ENCODE measurements around the gene SRSF6. TPM values are rescaled to one million over a fixed set of nuclear protein-coding genes. Genes with fewer than 3 reads are reported as not detected.
"Not testable (repeated sequence)": the region's sequence is repeated elsewhere in the genome, so short reads cannot be mapped to it uniquely, and the experiment has no call there.

Gene SRSF6
- total RNA-seq, 1 donor from 2014 or later, result 68.1 TPM

DNA sequence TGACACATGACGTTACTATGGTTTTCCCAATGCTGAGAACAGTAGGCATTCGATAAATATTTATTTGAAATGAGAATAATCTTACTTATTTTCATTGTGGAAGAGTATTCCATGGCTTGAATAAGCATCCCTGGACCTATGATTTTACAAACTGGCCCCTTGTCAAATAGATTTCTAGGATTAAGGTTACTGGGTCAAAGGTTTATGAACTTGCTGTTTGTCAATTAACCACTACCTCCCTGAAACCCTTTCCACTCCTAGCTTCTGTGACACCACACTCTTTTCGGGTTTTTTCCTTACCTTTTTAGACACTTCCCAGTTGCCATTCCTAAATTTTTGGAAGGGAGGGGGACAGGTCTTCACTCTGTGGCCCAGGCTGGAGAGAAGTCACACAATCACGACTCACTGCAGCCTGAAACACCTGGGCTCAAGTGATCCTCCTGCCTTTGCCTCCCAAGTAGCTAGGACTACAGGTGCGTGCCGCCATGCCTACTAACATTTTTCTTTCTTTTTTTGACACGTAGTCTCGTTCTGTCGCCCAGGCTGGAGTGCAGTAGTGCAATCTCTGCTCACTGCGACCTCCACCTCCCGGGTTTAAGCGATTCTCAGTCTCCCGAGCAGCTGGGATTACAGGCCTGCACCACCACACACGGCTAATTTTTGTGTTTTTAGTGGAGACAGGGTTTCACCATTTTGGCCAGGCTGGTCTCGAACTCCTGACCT, 5.1 kb upstream of the SRSF6 start:
- H3K27me3 ChIP-seq (ENCODE audit: control insufficient read depth, insufficient read depth, low read length), result peaks cover 3% of the 10 kb centered on the region
- TF ChIP-seq, protein P1, sequence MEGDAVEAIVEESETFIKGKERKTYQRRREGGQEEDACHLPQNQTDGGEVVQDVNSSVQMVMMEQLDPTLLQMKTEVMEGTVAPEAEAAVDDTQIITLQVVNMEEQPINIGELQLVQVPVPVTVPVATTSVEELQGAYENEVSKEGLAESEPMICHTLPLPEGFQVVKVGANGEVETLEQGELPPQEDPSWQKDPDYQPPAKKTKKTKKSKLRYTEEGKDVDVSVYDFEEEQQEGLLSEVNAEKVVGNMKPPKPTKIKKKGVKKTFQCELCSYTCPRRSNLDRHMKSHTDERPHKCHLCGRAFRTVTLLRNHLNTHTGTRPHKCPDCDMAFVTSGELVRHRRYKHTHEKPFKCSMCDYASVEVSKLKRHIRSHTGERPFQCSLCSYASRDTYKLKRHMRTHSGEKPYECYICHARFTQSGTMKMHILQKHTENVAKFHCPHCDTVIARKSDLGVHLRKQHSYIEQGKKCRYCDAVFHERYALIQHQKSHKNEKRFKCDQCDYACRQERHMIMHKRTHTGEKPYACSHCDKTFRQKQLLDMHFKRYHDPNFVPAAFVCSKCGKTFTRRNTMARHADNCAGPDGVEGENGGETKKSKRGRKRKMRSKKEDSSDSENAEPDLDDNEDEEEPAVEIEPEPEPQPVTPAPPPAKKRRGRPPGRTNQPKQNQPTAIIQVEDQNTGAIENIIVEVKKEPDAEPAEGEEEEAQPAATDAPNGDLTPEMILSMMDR (IDR thresholded peaks at IDR 0.05; ENCODE audit: insufficient read depth, low read length, poor library complexity, severe bottlenecking), result no peak
- H3K36me3 ChIP-seq (ENCODE audit: control insufficient read depth, insufficient read depth, low read length), result no peaks in the 10 kb centered on the region
- DNase-seq (ENCODE audit: low read depth), result no peak
- no peak overlapping the region for H3K4me3 ChIP-seq (ENCODE audit: low read depth, low read length)

- not testable (repeated sequence) for DNase-seq (ENCODE audit: low read depth); H3K36me3 ChIP-seq (ENCODE audit: control insufficient read depth, insufficient read depth, low read length); H3K4me3 ChIP-seq (ENCODE audit: low read depth, low read length); H3K27me3 ChIP-seq (ENCODE audit: control insufficient read depth, insufficient read depth, low read length)
Measured at GRCh38 chr20:43456252-43456651, 1.4 kb upstream of the SRSF6 start.

GRCh38 chr20:43456809-43457639, 672 bp upstream of the SRSF6 start:
- no peaks in the 10 kb centered on the region for H3K27me3 ChIP-seq (ENCODE audit: control insufficient read depth, insufficient read depth, low read length)
- H3K4me3 ChIP-seq (ENCODE audit: low read depth, low read length), result peak overlapping the region; percentile 86
- peak; percentile 79 for DNase-seq (ENCODE audit: low read depth)
- TF ChIP-seq, protein P1 (IDR thresholded peaks at IDR 0.05; ENCODE audit: insufficient read depth, low read length, poor library complexity, severe bottlenecking), result no peak
- peaks cover 2% of the 10 kb centered on the region for H3K36me3 ChIP-seq (ENCODE audit: control insufficient read depth, insufficient read depth, low read length)

- no peaks in the 10 kb centered on the region for H3K27me3 ChIP-seq (ENCODE audit: control insufficient read depth, insufficient read depth, low read length)
- peak overlapping the region; percentile 86 for H3K4me3 ChIP-seq (ENCODE audit: low read depth, low read length)
- H3K36me3 ChIP-seq (ENCODE audit: control insufficient read depth, insufficient read depth, low read length), result peaks cover 4% of the 10 kb centered on the region
- no peak for DNase-seq (ENCODE audit: low read depth)
- TF ChIP-seq, protein P1 (IDR thresholded peaks at IDR 0.05; ENCODE audit: insufficient read depth, low read length, poor library complexity, severe bottlenecking), result no peak
Measured at GRCh38 chr20:43458422-43458924, 777 bp downstream of the SRSF6 start.

DNA sequence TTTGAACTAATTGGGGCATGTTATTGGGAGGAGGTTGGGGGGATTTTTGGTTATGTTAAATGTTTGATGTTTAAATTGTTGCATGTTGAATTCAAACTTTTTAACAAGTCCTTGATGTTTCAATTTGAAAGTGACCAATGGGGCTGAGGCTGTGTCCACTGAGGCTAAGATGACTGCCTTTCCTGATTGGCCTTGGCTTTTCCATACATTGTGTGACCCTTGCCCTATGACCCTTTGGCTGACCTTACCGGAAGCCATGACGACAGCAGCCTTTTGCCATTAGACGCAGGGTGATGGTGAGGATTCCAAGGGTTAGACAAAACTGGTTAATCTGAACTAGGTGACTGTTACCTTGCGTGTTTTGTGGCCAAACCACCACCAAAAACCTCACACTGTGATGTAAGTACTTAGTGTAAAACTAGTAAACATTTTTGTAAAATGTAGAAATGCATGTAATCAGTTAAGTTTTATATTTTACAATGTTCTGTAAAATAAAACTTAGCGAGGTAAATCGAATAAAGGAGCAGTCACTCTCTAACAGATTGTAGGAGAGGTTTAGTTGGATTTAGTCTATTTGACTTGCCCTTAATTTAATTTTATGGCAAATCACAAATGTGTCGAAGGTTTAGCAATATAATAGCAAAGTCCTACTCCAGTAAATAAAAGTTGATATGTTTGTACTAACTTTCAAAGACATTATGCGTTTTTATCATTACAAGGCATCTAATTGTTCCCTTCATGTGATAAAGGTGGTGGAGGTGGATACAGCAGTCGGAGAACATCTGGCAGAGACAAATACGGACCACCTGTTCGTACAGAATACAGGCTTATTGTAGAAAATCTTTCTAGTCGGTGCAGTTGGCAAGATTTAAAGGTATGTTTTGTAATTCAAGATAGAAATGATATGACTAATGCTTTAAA, 1.6 kb downstream of the SRSF6 start:
- Histone ChIP-seq H3K4me3 (ENCODE audit: low read depth, low read length) (peak overlapping the region; percentile 86), H3K36me3 (ENCODE audit: control insufficient read depth, insufficient read depth, low read length) (peaks cover 4% of the 10 kb centered on the region), H3K27me3 (ENCODE audit: control insufficient read depth, insufficient read depth, low read length) (no peaks in the 10 kb centered on the region)
- DNase-seq (ENCODE audit: low read depth), result no peak
- TF ChIP-seq, protein P1 (IDR thresholded peaks at IDR 0.05; ENCODE audit: insufficient read depth, low read length, poor library complexity, severe bottlenecking), result no peak
